ENCODE results near the gene ASS1.
"Not testable (repeated sequence)": the region's sequence is repeated elsewhere in the genome, so short reads cannot be mapped to it uniquely, and the experiment has no call there.

ASS1 gene

DNA sequence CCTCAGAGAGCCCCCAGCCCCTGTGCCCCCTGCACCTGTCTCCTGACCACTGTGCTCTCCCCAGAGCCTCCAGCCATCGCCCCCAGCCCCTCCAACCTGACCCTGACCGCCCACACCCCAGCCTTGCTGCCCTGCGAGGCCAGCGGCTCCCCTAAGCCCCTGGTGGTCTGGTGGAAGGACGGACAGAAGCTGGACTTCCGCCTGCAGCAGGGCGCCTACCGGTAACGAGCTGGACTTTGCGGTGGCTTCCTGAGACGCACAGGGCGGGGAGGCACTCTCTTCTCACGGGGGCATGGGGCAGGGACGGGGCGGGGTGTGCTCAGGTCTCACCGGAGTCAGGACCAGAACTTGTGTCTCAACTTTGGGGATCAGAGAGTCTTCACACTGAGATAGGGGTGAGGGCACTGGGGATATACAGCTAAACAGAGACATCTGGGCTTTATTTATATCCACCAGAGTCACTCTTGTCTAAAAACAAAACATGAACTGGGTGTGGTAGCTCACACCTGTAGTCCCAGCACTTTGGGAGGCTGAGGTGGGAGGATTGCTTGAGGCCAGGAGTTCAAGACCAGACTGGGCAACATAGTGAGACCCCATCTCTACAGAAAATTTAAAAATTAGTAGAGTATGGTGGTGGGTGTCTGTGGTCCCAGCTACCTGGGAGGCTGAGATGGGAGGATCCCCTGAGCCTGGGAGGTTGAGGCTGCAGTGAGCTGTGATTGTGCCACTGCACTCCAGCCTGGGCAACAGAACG, 46.1 kb upstream of the ASS1 start:
- no peak overlapping the region for H3K4me2 ChIP-seq (ENCODE audit: low read depth, low read length, poor library complexity, severe bottlenecking)
- no peak overlapping the region for H2AFZ ChIP-seq (ENCODE audit: low read depth, low read length, severe bottlenecking)

DNA sequence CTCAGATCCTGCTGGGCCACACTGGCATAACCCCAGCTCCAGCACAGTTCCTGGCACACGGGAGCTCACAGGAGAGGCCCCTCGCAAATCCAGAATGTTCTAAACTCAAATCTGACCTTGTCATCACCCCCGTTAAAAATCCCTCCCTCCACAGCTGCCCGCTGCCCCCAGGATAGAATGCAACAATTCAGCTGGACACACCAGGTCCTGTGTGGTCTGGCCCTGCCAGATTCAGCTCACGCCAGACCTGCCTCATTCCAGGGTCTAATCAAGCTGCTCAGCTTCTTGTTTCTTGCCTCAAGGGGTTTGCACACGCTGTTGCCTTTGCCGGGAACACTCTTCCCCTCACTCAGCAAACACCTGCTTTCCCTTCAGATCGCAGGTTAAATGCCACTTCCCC, 45.0 kb upstream of the ASS1 start:
- H3K9me2 ChIP-seq (replicated peaks; ENCODE audit: insufficient read depth, low read length): no peaks in the 10 kb centered on the region
- H2AFZ ChIP-seq (ENCODE audit: low read depth, low read length, severe bottlenecking): no peak overlapping the region
- H3K9ac ChIP-seq (ENCODE audit: low read length): no peak overlapping the region
- H3K27me3 ChIP-seq (ENCODE audit: low read length): no peaks in the 10 kb centered on the region
- H3K79me2 ChIP-seq (ENCODE audit: insufficient read depth, low read length): no peaks in the 10 kb centered on the region
- H3K4me2 ChIP-seq (ENCODE audit: low read depth, low read length, poor library complexity, severe bottlenecking): no peak overlapping the region
- no peak overlapping the region for H3K4me3 ChIP-seq (ENCODE audit: insufficient read depth, low read length, poor library complexity, severe bottlenecking)
- H4K20me1 ChIP-seq (ENCODE audit: low read depth, low read length): no peaks in the 10 kb centered on the region
- no peaks in the 10 kb centered on the region for H3F3A ChIP-seq (ENCODE audit: insufficient read depth)
- no peak for TF ChIP-seq EZH2phosphoT487 (conservative IDR thresholded peaks at IDR 0.05; ENCODE audit: low read length)
- TF ChIP-seq, protein P1, sequence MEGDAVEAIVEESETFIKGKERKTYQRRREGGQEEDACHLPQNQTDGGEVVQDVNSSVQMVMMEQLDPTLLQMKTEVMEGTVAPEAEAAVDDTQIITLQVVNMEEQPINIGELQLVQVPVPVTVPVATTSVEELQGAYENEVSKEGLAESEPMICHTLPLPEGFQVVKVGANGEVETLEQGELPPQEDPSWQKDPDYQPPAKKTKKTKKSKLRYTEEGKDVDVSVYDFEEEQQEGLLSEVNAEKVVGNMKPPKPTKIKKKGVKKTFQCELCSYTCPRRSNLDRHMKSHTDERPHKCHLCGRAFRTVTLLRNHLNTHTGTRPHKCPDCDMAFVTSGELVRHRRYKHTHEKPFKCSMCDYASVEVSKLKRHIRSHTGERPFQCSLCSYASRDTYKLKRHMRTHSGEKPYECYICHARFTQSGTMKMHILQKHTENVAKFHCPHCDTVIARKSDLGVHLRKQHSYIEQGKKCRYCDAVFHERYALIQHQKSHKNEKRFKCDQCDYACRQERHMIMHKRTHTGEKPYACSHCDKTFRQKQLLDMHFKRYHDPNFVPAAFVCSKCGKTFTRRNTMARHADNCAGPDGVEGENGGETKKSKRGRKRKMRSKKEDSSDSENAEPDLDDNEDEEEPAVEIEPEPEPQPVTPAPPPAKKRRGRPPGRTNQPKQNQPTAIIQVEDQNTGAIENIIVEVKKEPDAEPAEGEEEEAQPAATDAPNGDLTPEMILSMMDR (IDR thresholded peaks at IDR 0.05; ENCODE audit: insufficient read depth, low read length, poor library complexity, severe bottlenecking): no peak
- H3K36me3 ChIP-seq (ENCODE audit: low read length): no peaks in the 10 kb centered on the region
- H3K27ac ChIP-seq (ENCODE audit: low read depth, low read length): no peak overlapping the region
- no peaks in the 10 kb centered on the region for H3K9me3 ChIP-seq (ENCODE audit: insufficient read depth, low read length)

More for the DNA sequence above, 46.1 kb upstream of the ASS1 start:
- Histone ChIP-seq H3K27me3 (ENCODE audit: low read length) (no peaks in the 10 kb centered on the region), H3F3A (ENCODE audit: insufficient read depth) (no peaks in the 10 kb centered on the region), H3K79me2 (ENCODE audit: insufficient read depth, low read length) (no peaks in the 10 kb centered on the region), H3K4me3 (ENCODE audit: insufficient read depth, low read length, poor library complexity, severe bottlenecking) (no peak overlapping the region), H3K9me2 (replicated peaks; ENCODE audit: insufficient read depth, low read length) (no peaks in the 10 kb centered on the region), H3K9ac (ENCODE audit: low read length) (no peak overlapping the region), H4K20me1 (ENCODE audit: low read depth, low read length) (no peaks in the 10 kb centered on the region), H3K36me3 (ENCODE audit: low read length) (no peaks in the 10 kb centered on the region), H3K9me3 (ENCODE audit: insufficient read depth, low read length) (no peaks in the 10 kb centered on the region), H3K27ac (ENCODE audit: low read depth, low read length) (no peak overlapping the region)
- TF ChIP-seq EZH2phosphoT487 (conservative IDR thresholded peaks at IDR 0.05; ENCODE audit: low read length): no peak
- TF ChIP-seq, protein P1 (IDR thresholded peaks at IDR 0.05; ENCODE audit: insufficient read depth, low read length, poor library complexity, severe bottlenecking): no peak

DNA sequence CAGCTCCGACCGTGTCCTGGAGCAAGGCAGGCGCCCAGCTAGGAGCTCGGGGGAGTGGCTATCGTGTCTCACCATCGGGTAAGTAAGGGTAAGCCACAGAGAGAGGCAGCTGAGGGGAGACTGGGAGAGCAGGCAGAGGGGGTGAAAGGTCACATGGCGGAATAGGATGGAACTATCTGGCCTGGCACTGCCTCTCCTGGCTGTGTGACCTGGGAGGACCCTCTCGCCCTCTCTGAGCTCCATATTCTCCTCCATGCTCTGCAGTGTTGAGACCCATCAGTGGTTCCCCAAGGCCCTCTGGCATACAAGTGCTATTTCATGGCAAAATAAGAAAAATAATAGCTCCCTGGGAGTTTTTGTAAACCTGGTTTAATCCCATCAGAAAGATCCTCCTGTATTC, 43.9 kb upstream of the ASS1 start:
- no peak overlapping the region for H3K27ac ChIP-seq (ENCODE audit: low read depth, low read length)

DNA sequence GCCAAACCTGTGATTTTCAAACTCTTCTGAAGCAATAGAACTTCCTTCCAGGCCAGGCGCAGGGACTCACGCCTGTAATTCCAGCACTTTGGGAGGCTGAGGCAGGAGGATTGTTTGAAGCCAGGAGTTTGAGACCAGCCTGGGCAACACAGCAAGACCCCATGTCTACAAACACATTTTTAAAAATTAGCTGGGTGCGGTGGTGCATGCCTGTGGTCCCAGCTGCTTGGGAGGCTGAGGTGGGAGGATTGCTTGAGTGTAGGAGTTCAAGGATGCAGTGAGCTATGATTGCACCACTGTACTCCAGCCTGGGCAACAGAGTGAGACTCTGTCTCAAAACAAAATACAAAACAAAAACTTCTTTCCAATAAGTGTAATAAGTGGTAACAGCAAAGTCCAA, 43.0 kb upstream of the ASS1 start:
- not testable (repeated sequence) for H3K9ac ChIP-seq (ENCODE audit: low read length); H3K27ac ChIP-seq (ENCODE audit: low read depth, low read length); H3K4me3 ChIP-seq (ENCODE audit: insufficient read depth, low read length, poor library complexity, severe bottlenecking); H3K27me3 ChIP-seq (ENCODE audit: low read length); H3K36me3 ChIP-seq (ENCODE audit: low read length); H4K20me1 ChIP-seq (ENCODE audit: low read depth, low read length); H2AFZ ChIP-seq (ENCODE audit: low read depth, low read length, severe bottlenecking); H3K4me2 ChIP-seq (ENCODE audit: low read depth, low read length, poor library complexity, severe bottlenecking); H3F3A ChIP-seq (ENCODE audit: insufficient read depth); H3K9me2 ChIP-seq (replicated peaks; ENCODE audit: insufficient read depth, low read length); H3K9me3 ChIP-seq (ENCODE audit: insufficient read depth, low read length); H3K79me2 ChIP-seq (ENCODE audit: insufficient read depth, low read length)

More for the DNA sequence above, 43.9 kb upstream of the ASS1 start:
- TF ChIP-seq, protein P1 (IDR thresholded peaks at IDR 0.05; ENCODE audit: insufficient read depth, low read length, poor library complexity, severe bottlenecking): no peak
- TF ChIP-seq EZH2phosphoT487 (conservative IDR thresholded peaks at IDR 0.05; ENCODE audit: low read length): no peak
- no peak overlapping the region for H3K4me3 ChIP-seq (ENCODE audit: insufficient read depth, low read length, poor library complexity, severe bottlenecking)
- no peaks in the 10 kb centered on the region for H3K27me3 ChIP-seq (ENCODE audit: low read length)
- H3K9ac ChIP-seq (ENCODE audit: low read length): no peak overlapping the region
- no peaks in the 10 kb centered on the region for H3K79me2 ChIP-seq (ENCODE audit: insufficient read depth, low read length)
- H3K9me2 ChIP-seq (replicated peaks; ENCODE audit: insufficient read depth, low read length): no peaks in the 10 kb centered on the region
- no peaks in the 10 kb centered on the region for H3K9me3 ChIP-seq (ENCODE audit: insufficient read depth, low read length)
- H3K4me2 ChIP-seq (ENCODE audit: low read depth, low read length, poor library complexity, severe bottlenecking): no peak overlapping the region
- H4K20me1 ChIP-seq (ENCODE audit: low read depth, low read length): no peaks in the 10 kb centered on the region
- no peaks in the 10 kb centered on the region for H3K36me3 ChIP-seq (ENCODE audit: low read length)
- no peak overlapping the region for H2AFZ ChIP-seq (ENCODE audit: low read depth, low read length, severe bottlenecking)
- H3F3A ChIP-seq (ENCODE audit: insufficient read depth): no peaks in the 10 kb centered on the region

All from SU-DHL-6 (cell line).